Measurements from ENCODE around the gene ABT1. TPM values are rescaled to one million over a fixed set of nuclear protein-coding genes. Genes with fewer than 3 reads are reported as not detected.

Gene ABT1
- total RNA-seq, 4 donors from 2014 or later, result 11.9 to 17.6 (median 15.0) TPM

GRCh38 chr6:26568601-26569432 lies 27.9 kb upstream of the ABT1 start:
- DNase-seq, result peak; percentile 90 to 95
- peak overlapping the region in 2 of 3 donors; percentile 11 to 73 for H3K27ac ChIP-seq
- peak overlapping the region in 2 of 3 donors; percentile 33 to 49 for H3K4me3 ChIP-seq (replicated peaks in 1 of 3)
- H3K27me3 ChIP-seq, result no peaks in the 10 kb centered on the region
- 4 to 6% methylated on average over 34 of the region's 34 CpGs for WGBS, 2 donors
- H3K36me3 ChIP-seq, result no peaks in the 10 kb centered on the region
- no peaks in the 10 kb centered on the region for H3K9me3 ChIP-seq
- no peak for TF ChIP-seq POLR2A (IDR thresholded peaks at IDR 0.05)
- no peak for TF ChIP-seq CTCF (IDR thresholded peaks at IDR 0.05)
- intact Hi-C loops (cut with DNase I), result loop anchor here (10.0 kb wide), 1 partner anchor 244 kb away; no protein-coding TSS in a partner anchor
- H3K4me1 ChIP-seq, result no peaks in the 10 kb centered on the region

GRCh38 chr6:26569433-26569764 lies 27.4 kb upstream of the ABT1 start:
- no peaks in the 10 kb centered on the region for H3K27me3 ChIP-seq
- WGBS, 2 donors, result 13 to 15% methylated on average over 2 of the region's 2 CpGs
- intact Hi-C loops (cut with DNase I), result loop anchor here (10.0 kb wide), 1 partner anchor 245 kb away; no protein-coding TSS in a partner anchor
- no peak for TF ChIP-seq CTCF (IDR thresholded peaks at IDR 0.05)
- TF ChIP-seq POLR2A (IDR thresholded peaks at IDR 0.05), result no peak
- H3K9me3 ChIP-seq, result no peaks in the 10 kb centered on the region
- H3K27ac ChIP-seq, result no peak overlapping the region
- no peaks in the 10 kb centered on the region for H3K4me1 ChIP-seq
- no peak overlapping the region for H3K4me3 ChIP-seq (replicated peaks in 1 of 3)
- no peak for DNase-seq
- no peaks in the 10 kb centered on the region for H3K36me3 ChIP-seq

- TF ChIP-seq POLR2A (IDR thresholded peaks at IDR 0.05), result no peak
- TF ChIP-seq CTCF (IDR thresholded peaks at IDR 0.05), result no peak
- Histone ChIP-seq H3K36me3 (no peaks in the 10 kb centered on the region), H3K27ac (no peak overlapping the region), H3K9me3 (no peaks in the 10 kb centered on the region), H3K27me3 (no peaks in the 10 kb centered on the region), H3K4me1 (no peaks in the 10 kb centered on the region), H3K4me3 (replicated peaks in 1 of 3) (no peak overlapping the region)
- 87 to 88% methylated on average over 21 of the region's 21 CpGs for WGBS, 2 donors
- no peak for DNase-seq
- intact Hi-C loops (cut with DNase I), result no loop called here
These were observed 26.5 kb upstream of the ABT1 start for GRCh38 chr6:26570027-26570809.

- H3K4me3 ChIP-seq (replicated peaks in 1 of 3), result peak overlapping the region; percentile 9 to 48 (median 30)
- H3K36me3 ChIP-seq, result no peaks in the 10 kb centered on the region
- no peaks in the 10 kb centered on the region for H3K9me3 ChIP-seq
- TF ChIP-seq POLR2A (IDR thresholded peaks at IDR 0.05), result no peak
- TF ChIP-seq CTCF (IDR thresholded peaks at IDR 0.05), result no peak
- intact Hi-C loops (cut with DNase I), result no loop called here
- no peak overlapping the region for H3K27ac ChIP-seq
- 7 to 8% methylated on average over 24 of the region's 24 CpGs for WGBS, 2 donors
- peak; percentile 41 to 46 for DNase-seq
- H3K4me1 ChIP-seq, result no peaks in the 10 kb centered on the region
- H3K27me3 ChIP-seq, result no peaks in the 10 kb centered on the region
These were observed 25.0 kb upstream of the ABT1 start for GRCh38 chr6:26571592-26572296.
